Sigmoid colon (tissue), 7 donors: ENCODE results near the gene GMPPA. TPM values are rescaled to one million over a fixed set of nuclear protein-coding genes. Genes with fewer than 3 reads are reported as not detected.
A peak's percentile ranks its signal among the peaks of the same experiment; 100 is the strongest.

Experiments used
- DNase-seq: peaks from one replicate; pipeline ENCODE4 v3.0.0-alpha.2; 2019
- H3K27ac ChIP-seq, 4 donors: fragments of 200-600 bp; sonication (generic); one replicate each; pipeline ENCODE4 v1.5.1; 2016 to 2019; ENCODE audit warnings: mild to moderate bottlenecking in 1 of 4
- H3K27me3 ChIP-seq, 3 donors: fragments of 200-600 bp; sonication (generic); one replicate each; pipeline ENCODE4 v1.5.1; 2019; ENCODE audit warnings: mild to moderate bottlenecking in 1 of 3
- H3K36me3 ChIP-seq, 4 donors: fragments of 200-600 bp; sonication (generic); one replicate each; pipeline ENCODE4 v1.5.1; 2016 to 2019
- H3K4me1 ChIP-seq, 4 donors: fragments of 200-600 bp; sonication (generic); one replicate each; pipeline ENCODE4 v1.5.1; 2017 to 2019
- H3K4me3 ChIP-seq, 4 donors: fragments of 200-600 bp; sonication (generic); one replicate each; pipeline ENCODE4 v1.5.1; 2017 to 2019; ENCODE audit warnings: mild to moderate bottlenecking in 2 of 4, moderate library complexity in 1 of 4
- H3K9me3 ChIP-seq, 4 donors: fragments of 200-600 bp in 3 of 4; sonication (generic) in 3 of 4; one replicate each; pipeline versions ENCODE4 v1.5.1 to v1.6.1; 2013 to 2019
- EP300 ChIP-seq, 4 donors: sonication (generic); formaldehyde crosslinking; IDR thresholded peaks; one replicate each; pipeline ENCODE4 v1.6.1; 2017; ENCODE audit warnings: antibody characterized with exemption in 4 of 4
- POLR2A ChIP-seq, 2 donors: fragments of 450-650 bp; IDR thresholded peaks; one replicate each; pipeline ENCODE4 v1.6.1; 2016; ENCODE audit warnings: antibody characterized with exemption in 2 of 2, mild to moderate bottlenecking in 2 of 2, moderate library complexity in 2 of 2
- POLR2AphosphoS5 ChIP-seq, 4 donors: sonication (generic); formaldehyde crosslinking; IDR thresholded peaks; one replicate each; pipeline ENCODE4 v1.6.1; 2017; ENCODE audit warnings: antibody characterized with exemption in 4 of 4
- WGBS, 2 donors: extraction: QIAGEN DNeasy Blood & Tissue Kit; methylation state at CpG; one replicate each; pipeline ENCODE4 v1.1.7; 2013; 5-methylcytosine and 5-hydroxymethylcytosine counted together
- intact Hi-C: fragments of 100-400 bp; cut with DNase I; formaldehyde crosslinking; loops from one replicate; pipeline ENCODE4 v1.15.1; 2023
- polyA plus RNA-seq, 3 donors: library from polyadenylated mRNA; stranded (reverse); fragments of 200-250 nt; gene quantifications; one replicate each; pipeline ENCODE4 v1.2.3, GENCODE V29; 2013
- total RNA-seq, 4 donors: library from RNA; depleted of rRNA; stranded (reverse); fragments of >200 nt; gene quantifications; one replicate each; pipeline ENCODE4 v1.1.0, GENCODE V29; 2016
- TF ChIP-seq, protein P1 (sequence below), 4 experiments: fragments of 450-650 bp in 3 of 4; fragments of 200-600 bp in 1 of 4; IDR thresholded peaks; one replicate each; pipeline ENCODE4 v1.5.1; 2016 to 2019; ENCODE audit warnings: antibody characterized with exemption in 4 of 4, mild to moderate bottlenecking in 3 of 4, moderate library complexity in 2 of 4
- donor health status: healthy with polysubstance abuse.
- donor health status: Bipolar disorder and iron deficiency.
- donor health status: healthy.

The GMPPA gene
- total and polyA plus RNA-seq, 7 donors, result 13.9 to 52.8 (median 24.7) TPM

DNA sequence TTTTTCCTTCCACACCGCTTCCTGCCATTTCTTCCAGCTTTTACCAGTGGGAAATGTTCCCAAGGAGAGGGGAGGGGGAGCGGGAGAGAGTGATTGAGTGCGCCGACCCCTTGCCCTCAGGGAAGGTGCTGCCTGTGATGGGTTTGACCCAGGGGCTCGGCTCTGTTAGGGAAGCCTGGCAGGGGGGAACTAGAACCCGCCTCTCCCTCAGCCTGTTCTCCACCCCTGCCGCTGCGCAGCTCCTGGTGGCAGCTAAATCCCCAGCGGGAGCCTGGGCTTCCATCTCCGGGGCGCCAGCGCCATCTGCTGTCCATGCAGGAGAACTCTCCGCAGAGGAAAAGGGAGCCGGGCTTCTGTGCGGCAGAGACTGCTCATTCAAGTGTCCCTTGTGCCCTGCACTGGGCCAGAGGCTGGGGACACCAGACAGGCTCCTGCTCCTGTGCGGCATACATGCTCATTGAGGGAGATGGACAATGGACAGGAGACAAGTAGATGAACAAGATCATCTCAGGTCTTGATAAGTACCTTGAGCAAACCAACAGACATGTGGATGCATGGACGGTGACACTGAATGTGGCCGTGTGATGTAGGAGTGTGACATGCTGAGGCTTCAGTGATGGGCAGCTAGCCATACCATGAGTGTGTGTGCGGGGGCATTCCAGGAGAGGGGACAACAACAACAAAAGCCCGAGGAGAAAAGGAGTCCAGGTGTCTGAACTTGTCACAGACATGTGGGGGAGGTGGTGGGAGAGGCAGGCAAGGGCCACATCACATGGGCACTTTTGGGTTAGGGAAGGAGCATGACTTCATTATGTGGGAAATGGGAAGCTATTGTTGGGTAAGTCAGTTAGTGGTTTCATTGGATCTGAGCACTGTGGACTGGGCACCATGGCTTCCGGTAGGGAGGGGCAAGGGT, 31.6 kb downstream of the GMPPA start:
- intact Hi-C loops, result loop anchor here (1.0 kb wide), 2 partner anchors 54 to 127 kb away; no protein-coding TSS in a partner anchor
- Histone ChIP-seq H3K9me3 (no peaks in the 10 kb centered on the region), H3K27me3 (no peaks in the 10 kb centered on the region), H3K36me3 (no peaks in the 10 kb centered on the region), H3K4me1 (peaks cover 0 to 9% (median 3%) of the 10 kb centered on the region in 4 donors), H3K4me3 (peak overlapping the region in 2 of 4 donors; percentile 19 to 24), H3K27ac (peak overlapping the region in 1 of 4 donors; percentile 34)
- DNase-seq, result peak; percentile 93
- no peak for TF ChIP-seq POLR2AphosphoS5 (IDR thresholded peaks at IDR 0.05)
- TF ChIP-seq, protein P1, sequence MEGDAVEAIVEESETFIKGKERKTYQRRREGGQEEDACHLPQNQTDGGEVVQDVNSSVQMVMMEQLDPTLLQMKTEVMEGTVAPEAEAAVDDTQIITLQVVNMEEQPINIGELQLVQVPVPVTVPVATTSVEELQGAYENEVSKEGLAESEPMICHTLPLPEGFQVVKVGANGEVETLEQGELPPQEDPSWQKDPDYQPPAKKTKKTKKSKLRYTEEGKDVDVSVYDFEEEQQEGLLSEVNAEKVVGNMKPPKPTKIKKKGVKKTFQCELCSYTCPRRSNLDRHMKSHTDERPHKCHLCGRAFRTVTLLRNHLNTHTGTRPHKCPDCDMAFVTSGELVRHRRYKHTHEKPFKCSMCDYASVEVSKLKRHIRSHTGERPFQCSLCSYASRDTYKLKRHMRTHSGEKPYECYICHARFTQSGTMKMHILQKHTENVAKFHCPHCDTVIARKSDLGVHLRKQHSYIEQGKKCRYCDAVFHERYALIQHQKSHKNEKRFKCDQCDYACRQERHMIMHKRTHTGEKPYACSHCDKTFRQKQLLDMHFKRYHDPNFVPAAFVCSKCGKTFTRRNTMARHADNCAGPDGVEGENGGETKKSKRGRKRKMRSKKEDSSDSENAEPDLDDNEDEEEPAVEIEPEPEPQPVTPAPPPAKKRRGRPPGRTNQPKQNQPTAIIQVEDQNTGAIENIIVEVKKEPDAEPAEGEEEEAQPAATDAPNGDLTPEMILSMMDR (IDR thresholded peaks at IDR 0.05), result peak; percentile 96 to 98 (median 98)
- no peak for TF ChIP-seq EP300 (IDR thresholded peaks at IDR 0.05)
- no peak for TF ChIP-seq POLR2A (IDR thresholded peaks at IDR 0.05)
- WGBS, 2 donors, result 13 to 15% methylated on average over 21 of the region's 21 CpGs

DNA sequence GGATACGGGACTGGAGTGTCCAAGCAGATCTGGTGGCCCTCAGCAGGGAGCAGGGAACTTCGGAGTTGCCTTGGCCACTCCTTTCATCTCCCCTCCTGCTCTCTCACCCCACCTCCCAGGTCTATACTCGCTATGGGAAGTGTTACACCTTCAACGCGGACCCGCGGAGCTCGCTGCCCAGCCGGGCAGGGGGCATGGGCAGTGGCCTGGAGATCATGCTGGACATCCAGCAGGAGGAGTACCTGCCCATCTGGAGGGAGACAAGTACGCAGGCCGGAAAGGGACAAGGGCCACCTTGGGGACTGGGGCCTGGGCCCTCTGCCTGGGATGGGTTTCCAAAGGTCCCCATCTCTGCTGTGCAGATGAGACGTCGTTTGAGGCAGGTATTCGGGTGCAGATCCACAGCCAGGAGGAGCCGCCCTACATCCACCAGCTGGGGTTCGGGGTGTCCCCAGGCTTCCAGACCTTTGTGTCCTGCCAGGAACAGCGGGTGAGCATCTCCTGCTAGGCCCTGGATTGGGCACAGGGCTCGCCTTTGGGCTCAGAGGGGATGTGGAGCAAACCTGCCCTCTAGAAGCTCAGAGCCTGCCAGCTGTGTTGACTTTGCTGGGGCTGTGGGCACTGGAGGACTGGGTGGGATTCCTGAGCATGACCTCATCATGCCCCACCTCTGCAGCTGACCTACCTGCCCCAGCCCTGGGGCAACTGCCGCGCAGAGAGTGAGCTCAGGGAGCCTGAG, 33.1 kb downstream of the GMPPA start:
- WGBS, 2 donors, result 74 to 80% methylated on average over 20 of the region's 20 CpGs
- Histone ChIP-seq H3K9me3 (no peaks in the 10 kb centered on the region), H3K27me3 (no peaks in the 10 kb centered on the region), H3K27ac (no peak overlapping the region), H3K4me3 (no peak overlapping the region), H3K36me3 (no peaks in the 10 kb centered on the region), H3K4me1 (peaks cover 0 to 9% (median 3%) of the 10 kb centered on the region in 4 donors)
- no peak for TF ChIP-seq POLR2A (IDR thresholded peaks at IDR 0.05)
- no peak for TF ChIP-seq EP300 (IDR thresholded peaks at IDR 0.05)
- TF ChIP-seq POLR2AphosphoS5 (IDR thresholded peaks at IDR 0.05), result no peak
- TF ChIP-seq, protein P1 (IDR thresholded peaks at IDR 0.05), result no peak
- no peak for DNase-seq
- intact Hi-C loops, result no loop called here

DNA sequence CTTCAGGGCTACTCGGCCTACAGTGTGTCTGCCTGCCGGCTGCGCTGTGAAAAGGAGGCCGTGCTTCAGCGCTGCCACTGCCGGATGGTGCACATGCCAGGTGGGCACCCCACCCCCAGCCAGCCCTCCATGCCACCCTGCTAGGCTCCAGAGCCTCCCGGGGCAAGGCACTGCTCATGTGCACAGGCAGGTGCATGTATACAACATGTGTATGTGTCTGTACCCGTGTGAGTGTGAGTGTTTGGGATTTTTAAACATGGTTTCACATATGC, 33.6 kb downstream of the GMPPA start:
- no peak for DNase-seq
- Histone ChIP-seq H3K4me1 (peaks cover 0 to 9% (median 3%) of the 10 kb centered on the region in 4 donors), H3K9me3 (no peaks in the 10 kb centered on the region), H3K36me3 (no peaks in the 10 kb centered on the region), H3K27ac (no peak overlapping the region), H3K27me3 (no peaks in the 10 kb centered on the region), H3K4me3 (no peak overlapping the region)
- intact Hi-C loops, result no loop called here
- TF ChIP-seq EP300 (IDR thresholded peaks at IDR 0.05) (no peak), POLR2AphosphoS5 (IDR thresholded peaks at IDR 0.05) (no peak), POLR2A (IDR thresholded peaks at IDR 0.05) (no peak)
- TF ChIP-seq, protein P1 (IDR thresholded peaks at IDR 0.05), result no peak
- 68 to 79% methylated on average over 8 of the region's 8 CpGs for WGBS, 2 donors

DNA sequence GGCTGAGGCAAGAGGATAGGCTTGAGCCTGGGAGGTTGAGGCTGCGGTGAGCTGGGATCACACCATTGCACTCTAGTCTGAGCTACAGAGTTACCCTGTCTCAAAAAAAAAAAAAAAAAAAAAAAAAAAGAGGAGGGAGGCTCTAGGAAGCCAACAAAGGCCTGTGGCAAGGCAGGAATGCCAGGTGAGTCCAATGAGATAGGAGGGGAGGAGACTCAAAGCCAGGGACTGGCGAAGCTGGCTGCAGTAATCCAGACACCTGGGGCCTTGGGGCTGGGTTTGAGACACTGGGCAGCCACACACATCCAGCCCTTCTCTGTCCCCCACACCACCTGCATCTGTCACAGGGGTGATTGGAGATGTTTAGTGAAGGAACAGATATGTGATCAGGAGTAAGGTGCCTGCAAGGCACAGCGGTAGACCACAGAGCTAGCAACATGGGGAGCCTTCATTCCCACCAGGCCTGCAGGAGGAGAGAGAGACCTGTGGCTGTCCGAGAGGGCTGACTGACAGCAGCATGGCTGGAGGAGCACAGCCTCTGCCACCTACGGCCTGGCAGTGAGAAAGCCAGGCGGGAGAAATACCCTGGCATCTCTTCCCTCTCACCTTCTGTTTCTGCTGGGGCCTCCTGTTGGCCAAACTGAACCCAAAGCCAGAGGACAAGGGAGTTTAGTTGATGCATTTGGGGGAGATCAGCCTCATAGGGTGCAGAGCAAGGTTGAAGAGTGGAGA, 35.4 kb downstream of the GMPPA start:
- peaks cover 0 to 5% (median under 1%) of the 10 kb centered on the region in 4 donors for H3K36me3 ChIP-seq
- no peaks in the 10 kb centered on the region for H3K9me3 ChIP-seq
- DNase-seq, result no peak
- H3K27ac ChIP-seq, result no peak overlapping the region
- WGBS, 2 donors, result 73 to 88% methylated on average over 6 of the region's 6 CpGs
- H3K4me3 ChIP-seq, result no peak overlapping the region
- TF ChIP-seq POLR2AphosphoS5 (IDR thresholded peaks at IDR 0.05) (no peak), EP300 (IDR thresholded peaks at IDR 0.05) (no peak), POLR2A (IDR thresholded peaks at IDR 0.05) (no peak)
- TF ChIP-seq, protein P1 (IDR thresholded peaks at IDR 0.05), result no peak
- no peaks in the 10 kb centered on the region for H3K27me3 ChIP-seq
- H3K4me1 ChIP-seq, result peaks cover 0 to 19% (median 9%) of the 10 kb centered on the region in 4 donors
- intact Hi-C loops, result no loop called here
